K562 (cell line): Measurements from ENCODE around the gene PGAP2. TPM values are rescaled to one million over a fixed set of nuclear protein-coding genes. Genes with fewer than 3 reads are reported as not detected.
A peak's percentile ranks its signal among the peaks of the same experiment; 100 is the strongest.

Experiments
- DPF2 ChIP-seq: fragments of 450-650 bp; IDR thresholded peaks from 2 replicates; pipeline ENCODE4 v1.6.1; 2016
- HNRNPL ChIP-seq: fragments of 200-400 bp; formaldehyde crosslinking; IDR thresholded peaks from 2 replicates; pipeline ENCODE4 v1.6.1; 2017; ENCODE audit warnings: low read depth, mild to moderate bottlenecking, low read length
- KLF16 ChIP-seq: IDR thresholded peaks from 2 replicates; pipeline ENCODE4 v1.6.1; 2016; ENCODE audit warnings: antibody characterized with exemption
- polyA plus RNA-seq, 8 experiments: library from polyadenylated mRNA; depleted of rRNA in 4 of 8; stranded (reverse) in 5 of 8; unstranded in 3 of 8; fragments of >200 nt; fragmentation: Nextera tagmentation in 2 of 8; fragmentation: Illumina TruSeq in 1 of 8; extraction: Ambion mirVana in 2 of 8; extraction: Trizol in 1 of 8; gene quantifications; 2 replicates each; pipeline versions ENCODE4 v1.2.1 to v1.2.3, GENCODE V29; 2011 to 2014; ENCODE audit warnings: inconsistent platforms in 1 of 8, missing spikeins in 1 of 8
- total RNA-seq, 7 experiments: library from RNA; depleted of rRNA in 6 of 7; stranded (reverse); fragments of >200 nt in 6 of 7; fragmentation: Illumina TruSeq in 2 of 7; extraction: Trizol in 2 of 7; gene quantifications; 2 replicates each; pipeline versions ENCODE4 v1.2.1 to v1.2.3, GENCODE V29; 2011 to 2021; ENCODE audit warnings: low replicate concordance in 1 of 7
- TF ChIP-seq, protein P1 (sequence below): fragments of 250-450 bp; sonication (Bioruptor Pico); IDR thresholded peaks from 2 replicates; pipeline ENCODE4 v1.5.0; 2020; ENCODE audit warnings: mild to moderate bottlenecking, borderline replicate concordance
- TF ChIP-seq, protein P2 (sequence below): sonication (generic); formaldehyde crosslinking; IDR thresholded peaks from 2 replicates; pipeline ENCODE4 v1.8.0; 2023; ENCODE audit warnings: mild to moderate bottlenecking, missing genetic modification reagents
- TF ChIP-seq, protein P3 (sequence below): sonication (generic); formaldehyde crosslinking; IDR thresholded peaks from 2 replicates; pipeline ENCODE4 v1.9.0; 2022; ENCODE audit warnings: mild to moderate bottlenecking, missing genetic modification reagents

PGAP2 gene
- total and polyA plus RNA-seq, 9 of the 15 experiments (the other 6 are each of a cell fraction or from before 2014, with no cell fraction given) = 17.9 to 47.2 (median 33.7) TPM

DNA sequence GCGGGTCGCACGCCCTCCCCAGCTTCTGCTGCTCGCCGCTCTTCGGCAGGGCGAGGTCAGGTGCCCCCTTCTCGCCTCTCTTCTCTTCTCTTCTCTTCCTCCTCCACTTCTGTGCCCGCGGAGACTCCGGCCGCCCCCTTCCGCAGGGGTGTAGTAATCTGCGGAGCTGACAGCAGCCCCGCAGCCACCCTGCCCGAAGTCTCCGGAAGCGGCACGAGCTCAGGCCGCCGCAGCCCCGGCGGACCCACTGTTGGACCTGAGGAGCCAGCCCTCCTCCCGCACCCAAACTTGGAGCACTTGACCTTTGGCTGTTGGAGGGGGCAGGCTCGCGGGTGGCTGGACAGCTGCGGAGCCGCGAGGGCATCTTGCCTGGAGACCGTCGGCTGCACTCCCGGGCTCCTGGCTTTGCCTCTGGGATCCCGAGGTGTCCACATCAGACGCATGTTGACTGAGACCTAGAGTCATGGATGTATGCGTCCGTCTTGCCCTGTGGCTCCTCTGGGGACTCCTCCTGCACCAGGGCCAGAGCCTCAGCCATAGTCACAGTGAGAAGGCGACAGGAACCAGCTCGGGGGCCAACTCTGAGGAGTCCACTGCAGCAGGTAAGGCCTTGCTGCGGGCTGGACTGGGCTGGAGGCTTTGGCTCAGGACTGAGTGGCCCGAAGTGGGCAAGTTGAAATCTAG, 47.6 kb downstream of the PGAP2 start (continued):
- TF ChIP-seq, protein P1, sequence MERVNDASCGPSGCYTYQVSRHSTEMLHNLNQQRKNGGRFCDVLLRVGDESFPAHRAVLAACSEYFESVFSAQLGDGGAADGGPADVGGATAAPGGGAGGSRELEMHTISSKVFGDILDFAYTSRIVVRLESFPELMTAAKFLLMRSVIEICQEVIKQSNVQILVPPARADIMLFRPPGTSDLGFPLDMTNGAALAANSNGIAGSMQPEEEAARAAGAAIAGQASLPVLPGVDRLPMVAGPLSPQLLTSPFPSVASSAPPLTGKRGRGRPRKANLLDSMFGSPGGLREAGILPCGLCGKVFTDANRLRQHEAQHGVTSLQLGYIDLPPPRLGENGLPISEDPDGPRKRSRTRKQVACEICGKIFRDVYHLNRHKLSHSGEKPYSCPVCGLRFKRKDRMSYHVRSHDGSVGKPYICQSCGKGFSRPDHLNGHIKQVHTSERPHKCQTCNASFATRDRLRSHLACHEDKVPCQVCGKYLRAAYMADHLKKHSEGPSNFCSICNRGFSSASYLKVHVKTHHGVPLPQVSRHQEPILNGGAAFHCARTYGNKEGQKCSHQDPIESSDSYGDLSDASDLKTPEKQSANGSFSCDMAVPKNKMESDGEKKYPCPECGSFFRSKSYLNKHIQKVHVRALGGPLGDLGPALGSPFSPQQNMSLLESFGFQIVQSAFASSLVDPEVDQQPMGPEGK (CRISPR knock-in tag) = no peak
- TF ChIP-seq KLF16 (no peak), HNRNPL (no peak; the same call in 1 of the 2 replicates), DPF2 (no peak)
- TF ChIP-seq, protein P2, sequence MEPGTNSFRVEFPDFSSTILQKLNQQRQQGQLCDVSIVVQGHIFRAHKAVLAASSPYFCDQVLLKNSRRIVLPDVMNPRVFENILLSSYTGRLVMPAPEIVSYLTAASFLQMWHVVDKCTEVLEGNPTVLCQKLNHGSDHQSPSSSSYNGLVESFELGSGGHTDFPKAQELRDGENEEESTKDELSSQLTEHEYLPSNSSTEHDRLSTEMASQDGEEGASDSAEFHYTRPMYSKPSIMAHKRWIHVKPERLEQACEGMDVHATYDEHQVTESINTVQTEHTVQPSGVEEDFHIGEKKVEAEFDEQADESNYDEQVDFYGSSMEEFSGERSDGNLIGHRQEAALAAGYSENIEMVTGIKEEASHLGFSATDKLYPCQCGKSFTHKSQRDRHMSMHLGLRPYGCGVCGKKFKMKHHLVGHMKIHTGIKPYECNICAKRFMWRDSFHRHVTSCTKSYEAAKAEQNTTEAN (CRISPR knock-in tag) = no peak
- TF ChIP-seq, protein P3, sequence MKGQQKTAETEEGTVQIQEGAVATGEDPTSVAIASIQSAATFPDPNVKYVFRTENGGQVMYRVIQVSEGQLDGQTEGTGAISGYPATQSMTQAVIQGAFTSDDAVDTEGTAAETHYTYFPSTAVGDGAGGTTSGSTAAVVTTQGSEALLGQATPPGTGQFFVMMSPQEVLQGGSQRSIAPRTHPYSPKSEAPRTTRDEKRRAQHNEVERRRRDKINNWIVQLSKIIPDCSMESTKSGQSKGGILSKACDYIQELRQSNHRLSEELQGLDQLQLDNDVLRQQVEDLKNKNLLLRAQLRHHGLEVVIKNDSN (CRISPR knock-in tag) = 0 out of 2 replicates have a peak, but pooled peaks have one; percentile 34
